CD14-positive monocyte (primary cell): ENCODE results near the gene ADK. TPM values are rescaled to one million over a fixed set of nuclear protein-coding genes. Genes with fewer than 3 reads are reported as not detected.

ENCODE experiments used
- DNase-seq, 3 donors: peaks; one replicate each; pipeline ENCODE4 v3.0.0-alpha.2; 2011 to 2022
- H2AFZ ChIP-seq: 2 replicates; pipeline ENCODE4 v1.6.0; 2012; ENCODE audit warnings: mild to moderate bottlenecking, low read depth, low read length, inconsistent platforms; ENCODE audit not compliant: insufficient read depth, poor library complexity, severe bottlenecking
- H3K27ac ChIP-seq, 2 donors: 1 replicate in 1 of 2; 2 replicates in 1 of 2; pipeline ENCODE4 v1.5.1; 2012 to 2013; ENCODE audit warnings: low read length in 2 of 2, control low read depth in 1 of 2, inconsistent platforms in 1 of 2, low read depth in 1 of 2, mild to moderate bottlenecking in 1 of 2
- H3K27me3 ChIP-seq, 2 donors: one replicate each; pipeline versions ENCODE4 v1.6.0 to v1.6.1; 2011 to 2013; ENCODE audit warnings: low read length in 2 of 2; ENCODE audit not compliant: control insufficient read depth in 2 of 2, insufficient read depth in 2 of 2
- H3K36me3 ChIP-seq, 2 donors: replicated peaks in 1 of 2; 1 replicate in 1 of 2; 2 replicates in 1 of 2; pipeline versions ENCODE4 v1.5.1 to v1.6.1; 2012 to 2013; ENCODE audit warnings: low read length in 2 of 2, control low read depth in 1 of 2, inconsistent platforms in 1 of 2, mild to moderate bottlenecking in 1 of 2; ENCODE audit not compliant: insufficient read depth in 2 of 2, control insufficient read depth in 1 of 2
- H3K4me1 ChIP-seq, 2 donors: 1 replicate in 1 of 2; 2 replicates in 1 of 2; pipeline versions ENCODE4 v1.5.1 to v1.6.1; 2012 to 2013; ENCODE audit warnings: low read length in 2 of 2, control low read depth in 1 of 2, inconsistent platforms in 1 of 2, mild to moderate bottlenecking in 1 of 2, moderate library complexity in 1 of 2; ENCODE audit not compliant: insufficient read depth in 2 of 2, control insufficient read depth in 1 of 2
- H3K4me2 ChIP-seq: replicated peaks from 2 replicates; pipeline ENCODE3; 2012; ENCODE audit warnings: low read length, moderate library complexity, mild to moderate bottlenecking; ENCODE audit not compliant: poor library complexity, severe bottlenecking; ENCODE audit errors: extremely low read depth
- H3K4me3 ChIP-seq, 3 experiments: fragments of 200-600 bp in 1 of 3; sonication (generic) in 1 of 3; replicated peaks in 1 of 3; 1 replicate in 2 of 3; 2 replicates in 1 of 3; pipeline ENCODE4 v1.5.1; 2011 to 2013; ENCODE audit warnings: low read length in 3 of 3, mild to moderate bottlenecking in 3 of 3, control low read depth in 2 of 3, low read depth in 2 of 3, inconsistent platforms in 1 of 3, moderate library complexity in 1 of 3
- H3K79me2 ChIP-seq: 2 replicates; pipeline ENCODE4 v1.6.0; 2012; ENCODE audit warnings: mild to moderate bottlenecking, control low read depth, inconsistent platforms, low read length, moderate library complexity; ENCODE audit not compliant: insufficient read depth
- H3K9ac ChIP-seq: 2 replicates; pipeline ENCODE4 v1.6.0; 2017; ENCODE audit warnings: low read length, mild to moderate bottlenecking; ENCODE audit not compliant: insufficient read depth, poor library complexity, severe bottlenecking
- H3K9me3 ChIP-seq, 2 donors: replicated peaks in 1 of 2; 1 replicate in 1 of 2; 2 replicates in 1 of 2; pipeline versions ENCODE4 v1.5.1 to v1.6.1; 2012 to 2013; ENCODE audit warnings: low read length in 2 of 2, control low read depth in 1 of 2; ENCODE audit not compliant: control insufficient read depth in 1 of 2, insufficient read depth in 1 of 2
- H4K20me1 ChIP-seq: 2 replicates; pipeline ENCODE4 v1.6.0; 2012; ENCODE audit warnings: mild to moderate bottlenecking, low read length, control low read depth, moderate library complexity; ENCODE audit not compliant: insufficient read depth
- H3K27ac Mint-ChIP-seq, 7 donors: one replicate each; pipeline ENCODE4 v1.8.0; 2020; ENCODE audit warnings: mild to moderate bottlenecking in 7 of 7, mixed read lengths in 7 of 7, moderate library complexity in 6 of 7, inconsistent platforms in 2 of 7
- H3K27me3 Mint-ChIP-seq, 3 donors: one replicate each; pipeline ENCODE4 v1.8.0; 2021 to 2022; ENCODE audit warnings: low read depth in 3 of 3, mild to moderate bottlenecking in 3 of 3, mixed read lengths in 3 of 3, moderate library complexity in 3 of 3, inconsistent platforms in 1 of 3
- H3K36me3 Mint-ChIP-seq, 2 donors: one replicate each; pipeline ENCODE4 v1.8.0; 2020; ENCODE audit warnings: mixed read lengths in 2 of 2, inconsistent platforms in 1 of 2, mild to moderate bottlenecking in 1 of 2
- H3K4me1 Mint-ChIP-seq: one replicate; pipeline ENCODE4 v1.8.0; 2020; ENCODE audit warnings: mild to moderate bottlenecking, mixed read lengths
- H3K4me3 Mint-ChIP-seq, 2 donors: one replicate each; pipeline ENCODE4 v1.8.0; 2020; ENCODE audit warnings: mild to moderate bottlenecking in 2 of 2, mixed read lengths in 2 of 2, moderate library complexity in 1 of 2
- H3K9me3 Mint-ChIP-seq, 7 donors: one replicate each; pipeline ENCODE4 v1.8.0; 2020 to 2022; ENCODE audit warnings: mixed read lengths in 7 of 7, mild to moderate bottlenecking in 6 of 7, moderate library complexity in 6 of 7, inconsistent platforms in 2 of 7
- CTCF ChIP-seq: fragments of 200-600 bp; IDR thresholded peaks from one replicate; pipeline ENCODE4 v1.8.0; 2022; ENCODE audit warnings: antibody characterized with exemption, mild to moderate bottlenecking
- WGBS: methylation state at CpG from one replicate; pipeline ENCODE4 v1.1.5; 2013; ENCODE audit warnings: missing lambda C conversion rate; ENCODE audit not compliant: insufficient coverage; 5-methylcytosine and 5-hydroxymethylcytosine counted together
- intact Hi-C, 2 donors: fragments of 100-400 bp; cut with micrococcal nuclease; formaldehyde crosslinking; loops; one replicate each; pipeline versions ENCODE4 v1.15.0 to v1.15.1; 2023
- polyA plus RNA-seq, 3 donors: library from polyadenylated mRNA; depleted of rRNA in 1 of 3; unstranded in 2 of 3; stranded (reverse) in 1 of 3; fragments of 300-500 nt in 2 of 3; fragments of >200 nt in 1 of 3; fragmentation: Illumina TruSeq in 2 of 3; gene quantifications; 1 replicate in 2 of 3; 2 replicates in 1 of 3; pipeline ENCODE4 v1.2.3, GENCODE V29; 2012 to 2021

Gene ADK
- polyA plus RNA-seq, 3 donors, result 6.4 to 38.2 (median 35.7) TPM

- TF ChIP-seq CTCF, result no peak
- Histone ChIP-seq H3K9me3 (no peaks in the 10 kb centered on the region), H3K4me3 (no peak overlapping the region), H3K9ac (no peak overlapping the region), H3K79me2 (peaks cover 10% of the 10 kb centered on the region), H3K4me2 (no peak overlapping the region), H2AFZ (no peak overlapping the region), H4K20me1 (peaks cover 4% of the 10 kb centered on the region), H3K27me3 (no peaks in the 10 kb centered on the region), H3K4me1 (no peaks in the 10 kb centered on the region), H3K36me3 (peaks cover 7% of the 10 kb centered on the region in 2 donors), H3K27ac (no peak overlapping the region)
- no peak for DNase-seq
- intact Hi-C loops, result no loop called here
- Mint-ChIP-seq H3K27me3 (peaks cover 0 to 1% (median 0%) of the 10 kb centered on the region in 3 donors), H3K4me3 (no peak overlapping the region), H3K4me1 (no peaks in the 10 kb centered on the region), H3K27ac (peak overlapping the region in 2 of 7 donors; percentile 18 to 55), H3K36me3 (peaks cover 14 to 18% of the 10 kb centered on the region in 2 donors), H3K9me3 (peaks cover 0 to 1% (median 0%) of the 10 kb centered on the region in 7 donors)
- no CpG with 5 or more reads among the region's 3 CpGs for WGBS
Observed at GRCh38 chr10:74208997-74209396, 58.0 kb downstream of the ADK start.

DNA sequence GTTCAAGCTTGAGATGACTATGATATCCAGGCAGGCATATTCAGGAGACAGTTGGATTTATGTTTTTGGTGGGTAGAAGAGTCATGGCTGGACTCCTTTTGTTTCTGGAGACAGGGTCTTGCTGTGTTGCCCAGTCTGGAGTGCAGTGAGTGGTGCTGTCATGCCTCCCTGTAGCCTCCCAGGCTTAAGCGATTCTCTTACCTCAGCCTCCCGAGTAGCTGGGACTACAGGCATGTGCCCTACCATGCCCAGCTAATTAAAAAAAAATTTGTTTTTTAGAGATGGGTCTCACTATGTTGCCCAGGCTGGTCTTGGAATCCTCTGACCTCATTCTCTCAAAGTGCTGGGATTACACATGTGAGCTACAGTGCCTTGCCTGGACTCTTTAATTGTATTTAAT is 62.0 kb downstream of the ADK start:
- Mint-ChIP-seq H3K9me3 (peaks cover under 1 to 9% (median 5%) of the 10 kb centered on the region in 7 donors), H3K36me3 (peaks cover 6 to 14% of the 10 kb centered on the region in 2 donors), H3K4me3 (no peak overlapping the region), H3K27ac (peak overlapping the region in 1 of 7 donors; percentile 46), H3K27me3 (peaks cover 0 to 1% (median 0%) of the 10 kb centered on the region in 3 donors), H3K4me1 (no peaks in the 10 kb centered on the region)
- peaks cover 0 to 3% of the 10 kb centered on the region in 2 donors for H3K36me3 ChIP-seq
- H3K4me1 ChIP-seq, result no peaks in the 10 kb centered on the region
- H3K4me3 ChIP-seq, result no peak overlapping the region
- no peak overlapping the region for H3K27ac ChIP-seq
- H3K27me3 ChIP-seq, result no peaks in the 10 kb centered on the region
- no peak overlapping the region for H3K9ac ChIP-seq
- no peak for DNase-seq
- H3K4me2 ChIP-seq, result no peak overlapping the region
- WGBS, result no CpG with 5 or more reads among the region's 2 CpGs
- intact Hi-C loops, result loop anchor here in 1 of 2 donors (5.0 kb wide), 1 partner anchor 36 kb away; no protein-coding TSS in a partner anchor
- H3K79me2 ChIP-seq, result peaks cover 14% of the 10 kb centered on the region
- no peak overlapping the region for H2AFZ ChIP-seq
- no peaks in the 10 kb centered on the region for H3K9me3 ChIP-seq
- TF ChIP-seq CTCF, result no peak
- H4K20me1 ChIP-seq, result peaks cover 4% of the 10 kb centered on the region
